Astrocyte (in vitro differentiated cells and primary cell): Measurements from ENCODE around the gene PRODH. TPM values are rescaled to one million over a fixed set of nuclear protein-coding genes. Genes with fewer than 3 reads are reported as not detected.

ENCODE experiments used
- DNase-seq: peaks from one replicate; pipeline ENCODE4 v3.0.0-alpha.2; 2010; ENCODE audit warnings: low read depth
- FAIRE-seq: peaks from 2 replicates; lab custom pipeline; 2011; peaks lifted over from hg19 to GRCh38; lab: Jason Lieb, UNC
- H2AFZ ChIP-seq: 2 replicates; pipeline ENCODE4 v1.6.0; 2012; ENCODE audit warnings: low read depth, low read length, inconsistent platforms
- H3K27ac ChIP-seq: 2 replicates; pipeline ENCODE4 v1.5.1; 2011; ENCODE audit warnings: low read depth, low read length, inconsistent platforms
- H3K27me3 ChIP-seq: 2 replicates; pipeline ENCODE4 v1.6.0; 2011; ENCODE audit warnings: low read length, inconsistent platforms; ENCODE audit not compliant: insufficient read depth
- H3K36me3 ChIP-seq: 2 replicates; pipeline ENCODE4 v1.5.1; 2011; ENCODE audit warnings: low read length, inconsistent platforms; ENCODE audit not compliant: insufficient read depth
- H3K4me1 ChIP-seq: 2 replicates; pipeline ENCODE4 v1.5.1; 2011; ENCODE audit warnings: low read length, inconsistent platforms; ENCODE audit not compliant: insufficient read depth
- H3K4me2 ChIP-seq: 2 replicates; pipeline ENCODE4 v1.6.0; 2012; ENCODE audit warnings: low read length, inconsistent platforms
- H3K4me3 ChIP-seq: 2 replicates; pipeline ENCODE4 v1.5.1; 2011; ENCODE audit warnings: low read depth, mild to moderate bottlenecking, low read length, inconsistent platforms; ENCODE audit not compliant: insufficient read depth
- H3K79me2 ChIP-seq: 2 replicates; pipeline ENCODE4 v1.6.0; 2012; ENCODE audit warnings: mild to moderate bottlenecking, low read length, inconsistent platforms; ENCODE audit not compliant: insufficient read depth
- H3K9ac ChIP-seq: 2 replicates; pipeline ENCODE4 v1.6.0; 2012; ENCODE audit warnings: mild to moderate bottlenecking, low read length, inconsistent platforms
- H3K9me3 ChIP-seq: 2 replicates; pipeline ENCODE4 v1.5.1; 2012; ENCODE audit warnings: low read depth, mild to moderate bottlenecking, low read length, inconsistent platforms; ENCODE audit not compliant: insufficient read depth
- H4K20me1 ChIP-seq: 2 replicates; pipeline ENCODE4 v1.6.0; 2012; ENCODE audit warnings: low read length, inconsistent platforms; ENCODE audit not compliant: insufficient read depth
- H3K27ac Mint-ChIP-seq: one replicate; pipeline ENCODE4 v1.8.0; 2021; ENCODE audit warnings: mild to moderate bottlenecking, mixed read lengths; ENCODE audit not compliant: unreplicated experiment
- H3K27me3 Mint-ChIP-seq: one replicate; pipeline ENCODE4 v1.8.0; 2021; ENCODE audit warnings: low read depth, mixed read lengths; ENCODE audit not compliant: unreplicated experiment
- H3K36me3 Mint-ChIP-seq: one replicate; pipeline ENCODE4 v1.8.0; 2021; ENCODE audit warnings: low read depth, mixed read lengths; ENCODE audit not compliant: unreplicated experiment
- H3K4me1 Mint-ChIP-seq: one replicate; pipeline ENCODE4 v1.8.0; 2021; ENCODE audit warnings: low read depth, mixed read lengths; ENCODE audit not compliant: unreplicated experiment
- H3K4me3 Mint-ChIP-seq: one replicate; pipeline ENCODE4 v1.8.0; 2021; ENCODE audit warnings: mild to moderate bottlenecking, moderate library complexity, mixed read lengths; ENCODE audit not compliant: unreplicated experiment
- H3K9me3 Mint-ChIP-seq: one replicate; pipeline ENCODE4 v1.8.0; 2021; ENCODE audit warnings: mild to moderate bottlenecking, mixed read lengths; ENCODE audit not compliant: unreplicated experiment
- EZH2 ChIP-seq: IDR thresholded peaks from 2 replicates; pipeline ENCODE4 v1.6.1; 2012; ENCODE audit warnings: mild to moderate bottlenecking, low read length, inconsistent platforms; ENCODE audit not compliant: insufficient read depth
- total RNA-seq: library from RNA; stranded (reverse); gene quantifications from 2 replicates; pipeline ENCODE4 v1.2.1, GENCODE V29; 2021
- TF ChIP-seq, protein P1 (sequence below): IDR thresholded peaks from 2 replicates; pipeline ENCODE4 v1.5.1; 2011; ENCODE audit warnings: low read depth, mild to moderate bottlenecking, inconsistent platforms, low read length, moderate library complexity; ENCODE audit not compliant: insufficient read depth

Gene PRODH
- total RNA-seq, 1 donor from 2014 or later, result 1.2 TPM

DNA sequence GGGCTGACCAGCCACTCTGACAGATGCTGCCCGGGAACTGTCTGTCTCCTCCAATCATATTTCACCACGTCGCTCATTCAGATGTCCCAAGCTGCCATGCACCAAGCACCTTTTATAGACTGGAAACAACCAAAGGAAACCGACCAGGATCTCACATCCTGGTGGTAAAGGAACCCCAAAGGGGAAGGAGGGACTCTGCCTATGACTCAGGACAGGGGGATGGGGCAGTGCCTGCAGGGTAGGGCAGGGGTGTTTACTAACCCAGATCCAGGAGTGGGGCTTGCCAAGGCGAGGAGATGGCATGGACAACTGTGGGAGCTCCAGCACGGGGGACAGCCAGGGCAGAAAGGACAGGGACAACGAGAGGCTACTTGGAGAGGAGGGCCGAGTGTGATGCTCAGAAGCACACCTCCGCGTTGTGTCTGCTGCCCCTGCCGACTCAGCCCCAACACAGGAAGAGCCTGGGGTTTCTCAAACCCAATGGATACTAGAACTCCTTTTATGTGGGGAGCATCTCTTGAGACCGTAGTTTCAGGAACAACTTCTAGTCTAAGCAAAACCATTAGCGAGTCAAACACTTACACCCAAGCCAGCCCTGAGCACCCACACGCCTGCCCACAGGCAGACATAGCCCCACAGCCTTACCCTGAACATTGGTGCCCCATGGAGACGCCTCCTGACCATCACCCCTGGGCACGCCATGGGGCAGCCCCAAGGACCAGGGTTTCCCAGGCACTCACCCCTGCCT lies 4.0 kb downstream of the PRODH start:
- no peak overlapping the region for H3K4me3 Mint-ChIP-seq
- H4K20me1 ChIP-seq, result no peaks in the 10 kb centered on the region
- no peak for DNase-seq
- no peaks in the 10 kb centered on the region for H3K9me3 ChIP-seq
- no peaks in the 10 kb centered on the region for H3K9me3 Mint-ChIP-seq
- no peaks in the 10 kb centered on the region for H3K4me1 ChIP-seq
- H3K27ac ChIP-seq, result no peak overlapping the region
- H3K27me3 Mint-ChIP-seq, result no peaks in the 10 kb centered on the region
- H3K36me3 Mint-ChIP-seq, result no peaks in the 10 kb centered on the region
- no peak for FAIRE-seq
- TF ChIP-seq EZH2, result no peak
- TF ChIP-seq, protein P1, sequence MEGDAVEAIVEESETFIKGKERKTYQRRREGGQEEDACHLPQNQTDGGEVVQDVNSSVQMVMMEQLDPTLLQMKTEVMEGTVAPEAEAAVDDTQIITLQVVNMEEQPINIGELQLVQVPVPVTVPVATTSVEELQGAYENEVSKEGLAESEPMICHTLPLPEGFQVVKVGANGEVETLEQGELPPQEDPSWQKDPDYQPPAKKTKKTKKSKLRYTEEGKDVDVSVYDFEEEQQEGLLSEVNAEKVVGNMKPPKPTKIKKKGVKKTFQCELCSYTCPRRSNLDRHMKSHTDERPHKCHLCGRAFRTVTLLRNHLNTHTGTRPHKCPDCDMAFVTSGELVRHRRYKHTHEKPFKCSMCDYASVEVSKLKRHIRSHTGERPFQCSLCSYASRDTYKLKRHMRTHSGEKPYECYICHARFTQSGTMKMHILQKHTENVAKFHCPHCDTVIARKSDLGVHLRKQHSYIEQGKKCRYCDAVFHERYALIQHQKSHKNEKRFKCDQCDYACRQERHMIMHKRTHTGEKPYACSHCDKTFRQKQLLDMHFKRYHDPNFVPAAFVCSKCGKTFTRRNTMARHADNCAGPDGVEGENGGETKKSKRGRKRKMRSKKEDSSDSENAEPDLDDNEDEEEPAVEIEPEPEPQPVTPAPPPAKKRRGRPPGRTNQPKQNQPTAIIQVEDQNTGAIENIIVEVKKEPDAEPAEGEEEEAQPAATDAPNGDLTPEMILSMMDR, result no peak
- no peaks in the 10 kb centered on the region for H3K36me3 ChIP-seq
- no peak overlapping the region for H3K4me2 ChIP-seq
- H3K4me1 Mint-ChIP-seq, result no peaks in the 10 kb centered on the region
- H3K27me3 ChIP-seq, result no peaks in the 10 kb centered on the region
- no peak overlapping the region for H3K4me3 ChIP-seq
- H3K9ac ChIP-seq, result no peak overlapping the region
- H3K79me2 ChIP-seq, result no peaks in the 10 kb centered on the region
- no peak overlapping the region for H3K27ac Mint-ChIP-seq
- no peak overlapping the region for H2AFZ ChIP-seq

DNA sequence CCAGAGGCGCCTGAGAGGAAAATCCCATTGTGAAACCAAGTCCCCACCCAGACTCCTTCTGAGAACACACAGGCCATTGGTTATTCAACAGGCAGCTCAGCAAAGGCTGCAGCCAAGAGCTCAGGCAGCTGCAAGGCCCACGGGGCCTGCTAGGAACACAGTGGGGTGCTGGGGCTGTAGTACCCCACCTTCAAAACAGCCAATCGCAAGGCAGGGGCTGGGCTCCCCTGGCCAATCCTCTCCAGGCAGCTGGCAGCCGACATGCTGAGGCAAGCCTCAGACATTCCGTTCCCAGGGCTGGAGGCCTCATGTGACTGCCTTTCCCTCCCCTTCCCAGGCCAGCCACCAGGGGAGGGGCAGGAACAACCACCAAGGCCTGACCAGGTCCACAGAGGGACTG lies 6.6 kb downstream of the PRODH start:
- FAIRE-seq (no peak), DNase-seq (no peak)
- no peaks in the 10 kb centered on the region for H3K4me1 ChIP-seq
- Mint-ChIP-seq H3K4me3 (no peak overlapping the region), H3K4me1 (no peaks in the 10 kb centered on the region), H3K9me3 (no peaks in the 10 kb centered on the region), H3K36me3 (no peaks in the 10 kb centered on the region), H3K27me3 (no peaks in the 10 kb centered on the region), H3K27ac (no peak overlapping the region)
- H3K4me3 ChIP-seq, result no peak overlapping the region
- no peak overlapping the region for H3K27ac ChIP-seq
- H2AFZ ChIP-seq, result no peak overlapping the region
- H3K36me3 ChIP-seq, result no peaks in the 10 kb centered on the region
- TF ChIP-seq, protein P1, result no peak
- no peak for TF ChIP-seq EZH2
- H4K20me1 ChIP-seq, result no peaks in the 10 kb centered on the region
- H3K4me2 ChIP-seq, result no peak overlapping the region
- no peaks in the 10 kb centered on the region for H3K79me2 ChIP-seq
- no peak overlapping the region for H3K9ac ChIP-seq
- no peaks in the 10 kb centered on the region for H3K9me3 ChIP-seq
- no peaks in the 10 kb centered on the region for H3K27me3 ChIP-seq

DNA sequence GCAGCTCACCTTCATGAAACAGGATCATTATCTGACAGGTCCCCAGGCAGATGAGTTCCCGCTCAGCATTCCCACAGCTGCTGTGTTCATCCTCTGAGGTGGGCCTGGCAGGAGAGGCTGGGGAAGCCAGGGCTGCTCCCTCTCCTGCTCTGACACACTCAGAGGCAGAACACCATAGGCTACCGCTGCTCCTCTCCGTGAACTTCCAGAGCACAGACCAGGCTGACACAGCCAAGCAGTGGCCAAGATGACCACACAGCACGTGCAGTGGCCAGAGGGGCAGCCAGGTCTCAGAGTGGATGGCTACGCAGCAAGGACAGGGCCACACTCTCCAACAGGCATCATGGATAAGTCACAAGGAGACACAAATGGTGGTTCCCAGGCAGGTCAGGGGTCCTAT lies 8.5 kb downstream of the PRODH start:
- Mint-ChIP-seq H3K9me3 (no peaks in the 10 kb centered on the region), H3K27me3 (no peaks in the 10 kb centered on the region)
- no peak for TF ChIP-seq EZH2
- TF ChIP-seq, protein P1, result no peak

More for the DNA sequence above, 8.5 kb downstream of the PRODH start:
- Mint-ChIP-seq H3K4me3 (no peak overlapping the region), H3K4me1 (no peaks in the 10 kb centered on the region), H3K27ac (no peak overlapping the region), H3K36me3 (no peaks in the 10 kb centered on the region)
- FAIRE-seq, result no peak
- no peaks in the 10 kb centered on the region for H3K79me2 ChIP-seq
- no peaks in the 10 kb centered on the region for H3K36me3 ChIP-seq
- H3K27ac ChIP-seq, result no peak overlapping the region
- no peaks in the 10 kb centered on the region for H4K20me1 ChIP-seq
- no peaks in the 10 kb centered on the region for H3K9me3 ChIP-seq
- no peak overlapping the region for H3K9ac ChIP-seq
- no peak overlapping the region for H3K4me3 ChIP-seq
- no peaks in the 10 kb centered on the region for H3K27me3 ChIP-seq
- H3K4me2 ChIP-seq, result no peak overlapping the region
- H3K4me1 ChIP-seq, result no peaks in the 10 kb centered on the region
- no peak overlapping the region for H2AFZ ChIP-seq
- DNase-seq, result no peak
